ENCODE measurements around the gene CATSPERD.
"Not testable (repeated sequence)": the region's sequence is repeated elsewhere in the genome, so short reads cannot be mapped to it uniquely, and the experiment has no call there.

CATSPERD gene

GRCh38 chr19:5697022-5697889 is 23.2 kb upstream of the CATSPERD start:
- H3K4me3 ChIP-seq (ENCODE audit: low read depth, low read length), result no peak overlapping the region
- TF ChIP-seq CTCF (IDR thresholded peaks at IDR 0.05; ENCODE audit: low read depth, low read length) (no peak), POLR2A (IDR thresholded peaks at IDR 0.05; ENCODE audit: extremely low read depth, insufficient read length) (no peak), MYC (IDR thresholded peaks at IDR 0.05; ENCODE audit: low read depth, low read length) (no peak), MAX (IDR thresholded peaks at IDR 0.05; ENCODE audit: low read depth, low read length) (no peak)
- DNase-seq (ENCODE audit: low read depth), result peak; percentile 26

GRCh38 chr19:5697890-5698634 is 22.4 kb upstream of the CATSPERD start:
- no peak for DNase-seq (ENCODE audit: low read depth)
- no peak for TF ChIP-seq MAX (IDR thresholded peaks at IDR 0.05; ENCODE audit: low read depth, low read length)
- TF ChIP-seq CTCF (IDR thresholded peaks at IDR 0.05; ENCODE audit: low read depth, low read length), result no peak
- no peak overlapping the region for H3K4me3 ChIP-seq (ENCODE audit: low read depth, low read length)

GRCh38 chr19:5698635-5699422 is 21.6 kb upstream of the CATSPERD start:
- no peak overlapping the region for H3K4me3 ChIP-seq (ENCODE audit: low read depth, low read length)
- no peak for TF ChIP-seq MYC (IDR thresholded peaks at IDR 0.05; ENCODE audit: low read depth, low read length)
- no peak for TF ChIP-seq POLR2A (IDR thresholded peaks at IDR 0.05; ENCODE audit: extremely low read depth, insufficient read length)
- no peak for TF ChIP-seq MAX (IDR thresholded peaks at IDR 0.05; ENCODE audit: low read depth, low read length)
- DNase-seq (ENCODE audit: low read depth), result no peak

- TF ChIP-seq POLR2A (IDR thresholded peaks at IDR 0.05; ENCODE audit: extremely low read depth, insufficient read length), result no peak
- no peak for TF ChIP-seq MYC (IDR thresholded peaks at IDR 0.05; ENCODE audit: low read depth, low read length)
- H3K4me3 ChIP-seq (ENCODE audit: low read depth, low read length), result no peak overlapping the region
- no peak for DNase-seq (ENCODE audit: low read depth)
Measured at GRCh38 chr19:5700455-5701092, 19.9 kb upstream of the CATSPERD start.

- DNase-seq (ENCODE audit: low read depth); H3K4me3 ChIP-seq (ENCODE audit: low read depth, low read length): not testable (repeated sequence)
Measured at GRCh38 chr19:5702053-5702410, 18.4 kb upstream of the CATSPERD start.

GRCh38 chr19:5703819-5704818 is 16.3 kb upstream of the CATSPERD start:
- TF ChIP-seq MAX (IDR thresholded peaks at IDR 0.05; ENCODE audit: low read depth, low read length), result no peak
- TF ChIP-seq CTCF (IDR thresholded peaks at IDR 0.05; ENCODE audit: low read depth, low read length), result no peak
- TF ChIP-seq MYC (IDR thresholded peaks at IDR 0.05; ENCODE audit: low read depth, low read length), result no peak
- TF ChIP-seq POLR2A (IDR thresholded peaks at IDR 0.05; ENCODE audit: extremely low read depth, insufficient read length), result no peak
- no peak for DNase-seq (ENCODE audit: low read depth)
- no peak overlapping the region for H3K4me3 ChIP-seq (ENCODE audit: low read depth, low read length)
